SU-DHL-6 (cell line): ENCODE data around the gene GRIK1.

Experiments used
- CTCF ChIP-seq: fragments of 200-600 bp; sonication (generic); IDR thresholded peaks from one replicate; pipeline ENCODE4 v1.5.1; 2017; ENCODE audit warnings: antibody characterized with exemption, mild to moderate bottlenecking, low read length, moderate library complexity; ENCODE audit not compliant: insufficient read depth, poor library complexity, severe bottlenecking
- EZH2phosphoT487 ChIP-seq: fragments of 200-600 bp; sonication (generic), shearing (Covaris generic); conservative IDR thresholded peaks from 2 replicates; pipeline ENCODE4 v1.6.1; 2018; ENCODE audit warnings: mild to moderate bottlenecking, antibody characterized with exemption, low read length, moderate library complexity, mixed read lengths

- TF ChIP-seq CTCF, result no peak
- TF ChIP-seq EZH2phosphoT487, result no peak
These were observed 419.6 kb downstream of the GRIK1 start for GRCh38 chr21:29520171-29520570.
